Stimulated activated CD4-positive, alpha-beta T cell treated with anti-CD3 and anti-CD28 coated beads, Interleukin-1b, Interleukin-23, amount 100 ng/mL, for 24 hours (primary cell): Measurements from ENCODE around the gene IL6ST.
"Not testable (repeated sequence)": the region's sequence is repeated elsewhere in the genome, so short reads cannot be mapped to it uniquely, and the experiment has no call there.

Source experiments
- DNase-seq, 4 experiments: peaks; one replicate each; pipeline ENCODE4 v3.0.0-alpha.2; 2020; ENCODE audit warnings: low read depth in 4 of 4, low spot score in 1 of 4

Gene IL6ST

DNA sequence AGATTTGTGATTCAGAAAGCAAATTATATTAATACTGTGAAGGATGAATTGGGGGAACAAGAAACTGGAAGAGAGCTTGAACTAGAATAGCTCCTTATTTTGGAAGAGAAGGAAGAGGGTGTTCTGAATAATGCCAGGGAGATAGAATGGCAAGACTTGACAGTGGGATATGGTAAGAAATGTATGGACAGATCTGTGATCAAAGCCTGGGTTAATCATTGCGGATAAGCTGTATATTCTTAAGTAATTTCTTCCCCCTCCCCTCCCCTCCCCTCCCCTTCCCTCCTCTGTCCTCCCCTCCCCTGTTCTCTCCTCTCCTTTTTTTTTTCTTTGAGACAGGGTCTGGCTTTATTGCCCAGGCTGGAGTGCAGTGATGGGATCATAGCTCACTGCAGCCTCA is 10.1 kb upstream of the IL6ST start:
- no peak for DNase-seq

DNA sequence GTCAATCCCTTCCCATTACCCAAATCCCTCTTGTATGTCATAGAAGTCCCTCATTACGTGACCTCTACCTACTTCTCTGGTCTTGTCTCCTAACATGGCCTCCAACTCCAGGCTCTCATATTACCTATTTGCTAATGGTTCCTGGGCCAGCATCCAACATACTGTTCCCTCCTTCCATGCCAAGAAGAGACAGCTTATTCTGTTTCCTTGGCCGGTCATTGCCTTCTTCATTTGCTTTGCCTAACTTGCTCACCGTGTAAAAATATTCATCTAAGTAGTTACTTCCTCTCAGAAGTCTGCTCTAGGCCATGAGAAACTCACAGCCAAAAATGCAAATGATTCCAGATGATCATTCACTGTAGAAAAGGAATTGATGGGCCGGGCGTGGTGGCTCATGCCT is 8.9 kb upstream of the IL6ST start:
- DNase-seq: no peak

DNA sequence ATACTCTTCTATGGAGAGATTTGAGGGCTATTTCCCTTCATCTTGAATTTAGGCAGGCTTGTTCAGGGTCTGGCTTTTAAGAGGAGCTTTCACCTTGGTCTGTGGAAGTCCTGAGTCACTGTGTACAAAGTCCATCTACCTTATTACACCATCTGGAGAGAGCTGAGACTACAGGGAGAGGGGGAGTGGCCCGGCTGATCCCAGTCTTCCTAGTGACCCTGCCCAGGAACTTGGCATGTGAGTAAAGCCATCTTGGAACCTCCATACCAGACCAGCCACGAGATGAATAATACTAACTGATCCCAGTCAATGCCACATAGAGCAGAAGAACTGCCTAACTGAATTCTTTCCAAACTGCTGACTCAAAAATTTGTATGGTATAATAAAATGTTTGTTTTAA is 8.4 kb upstream of the IL6ST start:
- no peak for DNase-seq

DNA sequence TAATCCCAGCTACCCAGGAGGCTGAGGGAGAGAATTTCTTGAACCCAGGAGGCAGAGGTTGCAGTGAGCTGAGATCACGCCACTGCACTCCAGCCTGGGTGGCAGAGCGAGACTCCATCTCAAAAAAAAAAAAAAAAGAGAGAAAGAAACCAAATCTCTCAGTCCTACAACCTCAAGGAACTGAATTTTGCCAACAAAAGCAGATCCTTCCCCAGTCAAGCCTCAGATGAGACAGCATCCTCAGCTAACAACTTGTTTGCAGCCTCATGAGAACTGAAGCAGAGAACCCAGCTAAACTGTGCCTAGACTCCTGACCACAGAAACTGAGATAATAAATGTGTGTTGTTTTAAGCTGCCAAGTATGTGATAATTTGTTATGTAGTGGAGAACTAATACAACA is 7.5 kb upstream of the IL6ST start:
- DNase-seq: no peak

DNA sequence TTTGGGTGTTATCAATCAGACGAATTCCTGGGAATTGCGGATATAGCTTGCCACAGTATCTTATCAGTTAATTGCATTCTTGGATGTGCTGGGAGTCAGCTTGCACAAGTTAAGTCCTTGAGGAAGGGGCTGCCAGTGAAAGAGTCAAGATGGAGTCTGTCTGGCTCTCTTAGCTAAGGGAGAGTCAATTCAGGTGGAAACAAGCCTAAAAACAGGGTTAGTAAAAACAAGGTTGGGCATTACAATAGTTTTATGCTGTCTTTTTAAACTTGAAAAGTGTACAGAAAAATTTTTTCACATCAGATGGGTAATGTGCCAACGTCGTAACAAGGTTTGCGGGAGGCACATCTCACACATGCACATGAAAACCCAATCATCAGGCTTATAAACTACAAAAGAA is 5.5 kb upstream of the IL6ST start:
- DNase-seq: not testable (repeated sequence)

DNA sequence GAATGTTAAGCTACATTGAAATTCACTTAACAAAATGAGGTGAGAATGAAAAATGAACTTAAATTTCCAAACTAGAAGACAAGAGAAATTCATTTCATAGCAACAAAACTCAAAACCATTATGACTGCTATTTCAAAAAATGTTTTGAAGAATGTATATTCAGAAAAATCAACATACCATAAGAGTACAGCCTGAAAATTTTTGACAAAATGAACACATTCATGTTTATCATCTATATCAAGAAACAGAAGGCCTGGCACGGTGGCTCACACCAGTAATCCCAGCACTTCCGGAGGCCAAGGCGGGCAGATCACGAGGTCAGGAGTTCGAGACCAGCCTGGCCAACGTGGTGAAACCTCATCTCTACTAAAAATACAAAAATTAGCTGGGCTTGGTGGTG is 4.2 kb upstream of the IL6ST start:
- no peak for DNase-seq

DNA sequence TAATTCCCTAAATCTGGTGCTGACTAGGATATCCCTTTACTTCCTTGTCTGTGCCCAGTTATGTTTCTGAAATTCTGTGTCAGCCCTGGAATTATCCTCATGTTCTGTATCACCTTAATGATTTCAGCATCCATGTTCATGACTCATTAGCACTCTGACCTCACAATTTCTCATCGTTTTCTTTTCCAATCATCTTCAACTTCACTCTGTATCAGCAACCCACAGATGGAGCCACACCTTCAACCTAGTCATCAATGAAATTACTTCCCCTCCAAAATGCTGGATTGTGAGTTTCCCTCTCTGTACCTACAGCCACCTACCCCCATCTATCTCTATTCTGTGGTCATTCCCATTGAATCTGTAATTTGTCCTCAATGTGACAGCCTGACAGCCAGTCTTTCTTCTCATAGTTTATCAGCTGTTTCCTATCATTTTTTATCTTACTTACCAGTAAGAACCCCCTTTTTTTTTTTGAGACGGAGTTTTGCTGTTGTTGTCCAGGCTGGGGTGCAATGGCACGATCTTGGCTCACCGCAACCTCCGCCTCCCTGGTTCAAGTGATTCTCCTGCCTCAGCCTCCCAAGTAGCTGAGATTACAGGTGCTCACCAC is 3.1 kb upstream of the IL6ST start:
- no peak for DNase-seq

DNA sequence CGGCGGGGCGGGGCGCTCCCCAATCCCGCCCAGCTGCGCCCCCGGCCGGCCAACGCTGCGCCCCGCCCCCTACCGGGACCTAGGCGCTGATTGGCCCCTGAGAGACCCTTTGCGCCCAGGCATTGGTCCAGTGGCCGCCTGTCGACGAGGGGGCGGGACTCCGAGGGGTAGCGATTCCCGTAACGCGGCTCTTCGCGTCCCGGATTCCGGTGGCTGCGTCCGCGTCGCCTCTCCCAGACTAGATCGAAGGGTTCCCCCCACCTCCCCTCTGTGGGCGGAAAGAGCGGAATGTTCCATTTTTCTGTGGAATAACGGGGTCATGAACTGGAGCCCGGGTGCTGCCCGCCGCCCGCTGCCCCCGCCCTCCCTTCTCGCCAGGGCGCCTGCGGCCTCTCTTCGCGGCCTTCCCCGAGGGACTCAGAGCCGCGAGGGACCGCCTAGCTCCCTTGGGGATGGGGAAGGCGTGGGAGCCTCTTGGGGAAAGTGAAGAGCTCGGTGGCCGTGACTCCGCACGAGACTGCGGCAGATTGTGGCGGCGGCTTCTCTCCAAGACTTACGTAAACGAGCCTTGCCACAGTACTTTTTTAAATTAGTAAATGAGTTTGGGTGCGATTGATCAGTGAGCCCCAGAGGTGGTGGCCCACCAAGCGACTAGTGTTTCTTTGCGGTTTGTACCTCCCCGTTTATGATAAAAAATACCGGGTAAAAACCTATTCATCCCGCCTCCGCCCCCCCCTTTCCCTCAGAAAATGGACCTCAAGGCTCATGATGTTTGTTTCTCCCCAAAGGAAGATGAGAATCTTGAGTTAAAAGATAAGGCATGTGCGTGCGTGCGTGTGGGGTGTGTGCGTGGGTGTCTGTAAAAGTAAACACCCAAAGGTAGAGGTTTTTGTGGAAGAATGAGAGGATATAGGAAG is 493 bp upstream of the IL6ST start:
- peak; percentile 92 to 99 (median 94) for DNase-seq

DNA sequence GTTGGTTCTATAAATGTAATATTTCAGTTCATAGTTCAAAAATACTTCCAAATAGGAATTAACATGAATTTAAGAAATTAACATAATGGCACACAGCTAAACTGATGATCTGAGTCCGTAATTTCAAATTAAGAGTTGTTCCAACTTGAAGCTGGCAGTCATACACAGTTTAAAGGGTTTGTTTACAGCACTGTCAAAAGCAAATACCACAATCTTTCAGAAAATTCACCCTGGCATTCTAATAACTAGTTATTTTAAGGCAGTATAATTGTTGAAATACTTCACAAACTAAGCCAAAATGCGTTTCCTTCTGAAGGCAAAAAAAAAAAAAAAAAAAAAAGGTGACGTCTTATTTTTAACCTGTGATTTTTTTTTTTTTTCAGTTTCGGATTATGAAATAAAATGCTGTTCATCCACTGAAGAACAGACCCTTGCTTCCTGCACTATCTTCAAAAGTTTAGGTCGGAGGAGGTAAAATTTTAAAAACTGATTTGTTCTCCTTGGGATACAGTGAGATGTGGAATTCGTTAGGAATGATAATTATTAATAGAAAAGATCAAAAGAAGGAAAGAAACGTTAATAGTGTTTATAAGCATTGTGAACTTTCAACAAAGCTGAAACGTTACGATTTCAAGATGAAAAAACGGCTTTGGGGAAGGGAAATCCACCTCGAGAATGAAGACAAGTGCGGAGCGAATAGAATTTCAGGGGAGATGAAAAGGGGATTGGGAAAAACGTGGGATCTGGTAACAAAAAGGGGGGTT is 850 bp downstream of the IL6ST start:
- no peak for DNase-seq

DNA sequence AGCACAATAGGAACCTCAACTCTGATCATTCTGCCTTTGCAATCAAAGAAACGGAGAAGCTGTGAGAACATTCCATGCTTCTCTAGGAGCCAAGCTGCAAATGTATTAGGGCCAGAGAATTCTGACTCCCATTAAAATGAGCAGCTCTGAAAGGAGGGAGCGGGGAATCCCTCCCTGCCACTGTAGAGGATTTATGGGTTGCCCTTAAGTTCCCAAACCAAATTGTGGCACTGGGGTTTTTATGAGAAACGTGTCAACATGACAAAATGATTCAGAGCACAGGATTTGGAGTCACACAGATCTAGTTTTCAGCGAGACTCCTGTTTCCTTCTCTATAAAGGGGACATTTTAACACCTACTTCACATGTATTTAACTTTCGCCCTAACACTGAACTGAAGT is 1.8 kb downstream of the IL6ST start:
- DNase-seq: no peak

DNA sequence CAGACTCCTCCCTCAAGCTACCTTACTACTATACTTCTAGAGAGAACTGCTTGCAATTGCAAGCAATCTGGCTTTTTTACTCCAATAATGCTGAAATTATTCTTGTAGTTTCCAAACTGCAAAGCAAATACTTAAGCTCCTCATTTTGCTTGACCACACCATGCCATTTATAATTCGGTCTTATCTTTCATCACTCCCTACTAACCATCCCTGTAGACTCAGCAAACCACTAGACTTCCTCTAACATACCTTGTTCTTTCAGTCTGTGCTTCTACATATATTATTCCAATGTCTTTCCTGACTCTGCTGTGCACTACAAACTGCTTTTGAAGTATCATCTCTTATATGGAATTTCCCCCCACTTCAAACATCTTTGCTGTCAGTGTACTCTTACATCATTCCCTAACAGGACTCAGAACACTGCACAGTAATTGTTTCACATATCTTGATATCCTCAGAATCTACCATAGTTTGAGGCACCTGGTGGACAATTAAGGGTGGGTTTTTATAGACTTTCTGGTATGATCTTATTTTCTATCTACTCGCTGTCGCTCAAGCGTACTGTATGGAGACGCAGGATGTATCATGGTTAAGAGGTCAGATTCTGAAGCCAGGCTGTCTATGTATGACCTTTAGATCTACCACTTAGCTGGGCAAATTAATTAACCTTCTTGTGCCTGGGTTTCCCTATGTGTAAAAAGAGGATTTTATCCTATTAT is 2.8 kb downstream of the IL6ST start:
- no peak for DNase-seq

DNA sequence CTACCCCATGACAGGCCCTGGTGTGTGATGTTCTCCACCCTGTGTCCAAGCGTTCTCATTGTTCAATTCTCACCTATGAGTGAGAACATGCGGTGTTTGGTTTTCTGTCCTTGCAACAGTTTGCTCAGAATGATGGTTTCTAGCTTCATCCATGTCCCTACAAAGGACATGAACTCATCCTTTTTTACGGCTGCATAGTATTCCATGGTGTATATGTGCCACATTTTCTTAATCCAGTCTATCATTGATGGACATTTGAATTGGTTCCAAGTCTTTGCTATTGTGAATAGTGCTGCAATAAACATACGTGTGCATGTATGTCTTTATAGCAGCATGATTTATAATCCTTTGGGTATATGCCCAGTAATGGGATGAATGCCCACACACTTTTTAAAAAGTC is 3.9 kb downstream of the IL6ST start:
- not testable (repeated sequence) for DNase-seq

DNA sequence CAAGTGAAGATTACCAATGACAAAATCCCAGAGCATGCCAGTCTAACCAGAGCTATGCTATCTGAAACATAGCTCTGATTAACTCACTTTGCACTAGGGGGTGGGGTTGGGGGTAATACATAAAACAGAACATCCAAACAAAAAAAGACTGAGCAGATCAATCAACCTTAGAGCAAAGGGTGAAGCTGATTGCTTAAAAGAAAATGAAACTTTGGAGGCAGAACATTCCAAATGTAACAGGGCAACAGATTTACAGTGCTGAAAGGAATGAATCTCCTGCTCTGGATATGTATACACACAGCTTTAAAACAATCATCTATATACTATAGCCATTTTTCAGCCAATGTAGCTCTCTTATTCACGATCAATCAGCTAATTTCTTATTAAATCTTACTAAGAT is 4.9 kb downstream of the IL6ST start:
- no peak for DNase-seq

DNA sequence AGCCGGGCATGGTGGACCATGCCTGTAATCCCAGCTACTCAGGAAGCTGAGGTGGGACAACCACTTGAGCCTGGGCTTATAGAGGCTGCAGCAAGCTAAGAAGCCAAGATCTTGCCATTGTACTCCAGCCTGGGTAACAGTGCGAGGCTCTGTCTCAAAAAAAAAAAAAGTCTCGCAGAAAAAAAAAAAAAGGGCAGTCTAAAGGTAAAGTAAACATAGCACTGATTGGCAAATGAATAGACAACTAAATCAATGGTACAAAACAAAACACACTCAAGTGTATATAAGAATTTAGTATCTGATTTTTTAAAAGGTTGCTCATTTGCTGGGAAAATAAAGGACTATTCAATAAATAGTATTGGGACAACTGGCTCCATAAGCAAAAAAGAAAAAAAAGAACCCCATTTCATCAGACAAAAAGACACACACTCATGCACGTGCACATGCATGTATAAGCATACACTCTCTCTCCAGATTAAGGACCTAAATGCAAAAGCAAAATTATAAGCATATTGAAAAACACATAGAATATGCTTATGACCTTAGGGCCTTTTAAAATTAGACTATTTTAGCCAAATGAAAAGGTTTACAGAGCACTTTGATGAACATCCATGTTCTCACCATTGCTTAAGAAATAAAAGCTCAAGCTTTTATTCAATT is 5.7 kb downstream of the IL6ST start:
- DNase-seq: no peak

DNA sequence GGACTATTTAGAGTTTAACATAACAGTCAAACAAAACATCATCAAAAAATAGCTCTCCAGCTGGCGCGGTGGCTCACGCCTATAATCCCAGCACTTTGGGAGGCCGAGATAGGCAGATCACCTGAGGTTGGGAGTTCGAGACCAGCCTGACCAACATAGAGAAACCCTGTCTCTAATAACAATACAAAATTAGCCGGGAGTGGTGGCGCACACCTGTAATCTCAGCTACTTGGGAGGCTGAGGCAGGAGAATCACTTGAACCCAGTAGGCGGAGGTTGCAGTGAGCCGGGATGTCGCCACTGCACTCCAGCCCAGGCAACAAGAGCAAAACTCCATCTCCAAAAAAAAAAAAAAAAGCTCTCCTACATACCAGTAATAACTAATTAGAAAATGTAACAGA is 6.3 kb downstream of the IL6ST start:
- not testable (repeated sequence) for DNase-seq

DNA sequence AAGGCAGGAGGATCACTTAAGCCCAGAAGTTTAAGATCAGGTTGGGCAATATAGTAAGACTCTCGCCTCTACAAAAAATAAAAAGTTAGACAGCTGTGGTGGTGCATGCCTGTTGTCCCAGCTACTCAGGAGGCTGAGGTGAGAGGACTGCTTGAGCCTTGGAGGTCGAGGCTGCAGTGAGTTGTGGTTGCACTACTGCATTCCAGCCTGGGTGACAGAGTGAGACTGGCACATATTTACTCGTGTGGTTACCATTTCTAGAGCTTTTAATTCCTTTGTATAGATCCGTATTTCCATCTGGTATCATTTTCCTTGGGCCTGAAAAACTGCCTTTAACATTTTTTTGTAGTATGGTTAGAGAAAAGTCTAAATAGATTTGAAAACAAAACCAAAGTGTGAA is 7.8 kb downstream of the IL6ST start:
- DNase-seq: no peak

DNA sequence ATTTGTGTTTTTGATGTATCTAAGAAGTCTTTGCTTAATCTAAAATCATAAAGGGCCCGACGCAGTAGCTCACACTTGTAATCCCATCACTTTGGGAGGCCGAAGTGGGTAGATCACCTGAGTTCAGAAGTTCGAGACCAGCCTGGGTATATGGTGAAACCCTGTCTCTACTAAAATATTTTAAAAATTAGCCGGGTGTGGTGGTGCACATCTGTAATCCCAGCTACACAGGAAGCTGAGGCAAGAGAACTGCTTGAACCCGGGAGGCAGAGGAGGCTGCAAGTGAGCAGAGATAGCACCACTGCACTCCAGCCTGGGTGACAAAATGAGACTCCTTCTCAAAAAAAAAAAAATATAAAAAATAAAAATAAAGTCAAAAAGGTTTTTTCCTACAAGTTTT is 9.6 kb downstream of the IL6ST start:
- DNase-seq: no peak

DNA sequence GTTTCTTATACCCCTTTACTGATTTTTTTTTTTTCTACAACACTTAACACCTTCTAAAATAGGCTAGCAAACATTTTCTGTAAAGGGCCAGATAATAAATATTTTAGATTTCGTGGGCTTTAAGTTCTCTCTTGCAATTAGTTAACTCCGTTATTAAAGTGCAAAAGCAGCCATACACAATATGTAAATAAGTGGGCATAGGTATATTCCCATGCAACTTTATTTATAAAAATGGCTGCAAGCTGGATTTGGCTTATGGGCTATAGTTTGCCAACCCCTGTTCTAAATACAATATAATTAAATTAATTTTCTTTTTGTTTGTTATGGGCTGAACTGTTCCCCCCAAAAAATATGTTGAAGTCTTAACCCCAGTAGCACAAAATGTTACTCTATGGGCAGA is 10.8 kb downstream of the IL6ST start:
- DNase-seq: no peak

DNA sequence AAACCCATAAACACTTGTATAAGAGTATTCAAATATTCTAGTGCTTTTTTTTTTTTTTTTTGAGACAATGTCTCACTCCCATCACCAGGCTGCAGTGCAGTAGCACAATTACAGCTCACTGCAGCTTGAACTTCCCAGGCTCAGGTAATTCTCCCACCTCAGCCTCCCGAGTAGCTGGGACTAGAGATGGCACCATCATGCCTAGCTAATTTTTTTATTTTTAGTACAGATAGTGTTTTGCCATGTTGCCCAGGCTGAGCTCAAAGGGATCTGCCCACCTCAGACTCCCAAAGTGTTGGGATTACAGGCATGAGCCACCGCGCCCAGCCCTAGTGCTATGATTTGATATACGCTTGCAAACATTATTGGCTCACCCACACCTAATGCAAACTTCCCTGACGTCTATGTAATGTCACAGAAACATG is 11.8 kb downstream of the IL6ST start:
- DNase-seq: no peak

DNA sequence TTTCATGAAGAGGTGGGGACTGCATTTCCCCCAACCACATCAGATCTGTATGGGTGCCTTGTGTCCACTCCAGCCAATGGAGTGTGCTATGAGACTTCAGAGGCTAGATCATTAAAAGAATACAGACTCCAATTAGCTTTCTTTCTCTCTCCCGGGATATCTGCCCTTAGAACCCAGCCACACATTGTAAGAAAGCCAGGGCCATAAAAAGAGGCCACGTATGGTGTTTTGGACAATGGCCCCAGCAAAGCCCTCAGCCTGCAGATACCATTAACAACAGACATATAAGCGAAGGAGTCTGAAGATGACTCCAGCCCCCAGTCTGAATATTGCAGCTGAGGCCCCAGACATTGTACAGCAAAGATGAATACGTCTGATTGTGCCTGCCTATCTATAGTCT is 21.5 kb downstream of the IL6ST start:
- no peak for DNase-seq

DNA sequence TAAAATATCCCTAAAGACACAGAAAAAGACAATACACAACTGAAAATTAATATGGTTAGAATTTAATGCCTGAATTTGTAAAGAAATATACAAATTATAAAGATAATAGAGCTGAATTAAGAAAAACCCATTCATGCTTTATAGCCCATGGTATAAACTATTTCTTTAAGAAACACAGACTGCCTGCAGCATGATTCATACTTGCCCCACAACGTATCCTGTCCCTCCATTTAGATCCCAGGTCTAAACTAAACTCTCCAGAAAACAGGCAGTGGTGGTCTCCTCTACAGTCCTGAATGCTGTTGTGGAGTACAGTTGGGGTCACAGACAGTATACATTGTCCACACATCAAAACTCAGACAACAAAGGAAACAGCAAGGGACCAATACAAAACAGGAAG is 24.8 kb downstream of the IL6ST start:
- DNase-seq: no peak
